ENCODE measurements around the gene SH3RF3.
A peak's percentile ranks its signal among the peaks of the same experiment; 100 is the strongest.

SH3RF3 gene

DNA sequence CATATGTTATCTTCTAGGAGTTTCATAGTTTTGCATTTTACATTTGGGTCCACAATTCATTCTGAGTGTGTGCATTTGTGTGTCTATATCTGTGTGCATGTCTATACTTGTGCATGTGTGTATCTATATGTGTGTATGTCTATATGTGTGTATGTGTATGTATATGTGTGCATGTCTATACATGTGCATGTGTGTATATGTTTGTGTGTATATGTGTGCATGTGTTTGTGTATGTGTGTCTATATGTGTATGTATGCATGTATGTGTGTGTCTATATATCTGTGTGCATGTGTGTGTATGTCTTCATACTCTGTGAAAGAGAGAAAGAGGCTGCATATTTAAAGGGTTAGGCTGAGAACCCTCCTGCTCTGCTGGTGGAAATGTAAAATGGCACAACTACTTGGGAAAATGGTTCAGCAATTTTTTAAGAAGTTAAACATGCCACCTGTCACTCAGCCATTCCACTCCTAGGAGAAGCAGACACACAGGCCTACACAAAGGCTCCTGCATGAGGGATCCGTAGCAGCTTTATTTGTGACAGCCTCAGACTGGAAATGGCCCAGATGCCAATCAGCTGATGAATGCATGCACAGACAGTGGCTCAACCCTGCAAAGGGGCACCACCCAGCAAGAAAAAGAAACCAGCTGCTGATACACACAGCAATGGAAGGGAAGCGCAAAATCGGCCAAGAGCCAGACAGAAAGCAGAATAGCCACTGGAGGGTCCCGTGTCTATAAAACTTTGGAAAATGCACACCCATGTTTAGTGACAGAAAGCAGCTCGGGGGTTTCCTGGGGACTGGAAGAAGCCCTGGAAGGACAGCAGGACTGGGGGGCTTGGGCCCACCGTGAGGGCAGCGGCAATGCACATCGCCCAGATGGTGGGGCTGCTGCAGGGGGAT is 337.9 kb downstream of the SH3RF3 start:
- Histone ChIP-seq H3K4me3 (no peak overlapping the region), H3K27ac (peak overlapping the region in 1 of 2 donors; percentile 61)
- TF ChIP-seq, protein P1, sequence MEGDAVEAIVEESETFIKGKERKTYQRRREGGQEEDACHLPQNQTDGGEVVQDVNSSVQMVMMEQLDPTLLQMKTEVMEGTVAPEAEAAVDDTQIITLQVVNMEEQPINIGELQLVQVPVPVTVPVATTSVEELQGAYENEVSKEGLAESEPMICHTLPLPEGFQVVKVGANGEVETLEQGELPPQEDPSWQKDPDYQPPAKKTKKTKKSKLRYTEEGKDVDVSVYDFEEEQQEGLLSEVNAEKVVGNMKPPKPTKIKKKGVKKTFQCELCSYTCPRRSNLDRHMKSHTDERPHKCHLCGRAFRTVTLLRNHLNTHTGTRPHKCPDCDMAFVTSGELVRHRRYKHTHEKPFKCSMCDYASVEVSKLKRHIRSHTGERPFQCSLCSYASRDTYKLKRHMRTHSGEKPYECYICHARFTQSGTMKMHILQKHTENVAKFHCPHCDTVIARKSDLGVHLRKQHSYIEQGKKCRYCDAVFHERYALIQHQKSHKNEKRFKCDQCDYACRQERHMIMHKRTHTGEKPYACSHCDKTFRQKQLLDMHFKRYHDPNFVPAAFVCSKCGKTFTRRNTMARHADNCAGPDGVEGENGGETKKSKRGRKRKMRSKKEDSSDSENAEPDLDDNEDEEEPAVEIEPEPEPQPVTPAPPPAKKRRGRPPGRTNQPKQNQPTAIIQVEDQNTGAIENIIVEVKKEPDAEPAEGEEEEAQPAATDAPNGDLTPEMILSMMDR (IDR thresholded peaks at IDR 0.05) = no peak
- peak; percentile 72 for DNase-seq (ENCODE audit: low spot score)

DNA sequence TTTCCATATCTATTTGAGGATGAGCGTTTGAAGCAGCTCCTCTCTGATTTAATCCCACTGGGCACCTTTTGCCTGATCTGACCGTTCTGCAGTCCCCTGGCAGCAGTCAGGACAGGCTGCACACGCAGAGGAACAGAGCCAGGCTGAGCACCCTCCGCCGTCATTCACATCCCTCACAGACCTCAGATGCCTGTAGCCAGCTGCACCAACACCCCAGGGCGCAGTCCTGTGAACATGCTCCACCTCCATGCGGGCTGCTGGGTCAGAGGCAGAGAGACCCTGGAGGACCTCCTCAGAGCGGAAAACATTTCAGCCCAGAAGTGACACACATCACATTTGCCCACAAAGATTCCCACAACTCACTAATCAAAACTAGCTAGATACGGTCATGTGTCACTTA is 338.7 kb downstream of the SH3RF3 start:
- TF ChIP-seq, protein P1 (IDR thresholded peaks at IDR 0.05) = no peak
- peak overlapping the region in 1 of 2 donors; percentile 61 for H3K27ac ChIP-seq
- DNase-seq (ENCODE audit: low spot score) = no peak
- no peak overlapping the region for H3K4me3 ChIP-seq

DNA sequence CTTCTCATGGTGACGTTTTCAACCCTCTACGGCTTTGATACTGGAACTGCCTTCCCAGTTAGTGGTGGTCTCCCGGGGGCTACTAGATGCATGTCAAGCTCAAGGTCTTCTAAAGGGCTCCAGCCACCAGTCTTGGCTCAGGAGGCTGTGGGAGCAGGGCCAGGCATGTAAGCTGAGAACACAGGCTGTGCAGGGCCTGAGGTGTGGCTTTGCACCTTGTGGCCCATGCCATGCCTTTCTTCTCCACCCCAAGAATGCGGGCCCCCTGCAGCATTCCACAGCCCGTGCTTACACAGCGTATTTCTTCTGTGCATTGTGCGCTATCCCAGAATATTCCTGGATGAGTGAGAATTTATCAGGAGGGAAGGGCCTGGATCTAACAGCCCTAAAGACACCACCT is 339.9 kb downstream of the SH3RF3 start:
- TF ChIP-seq, protein P1 (IDR thresholded peaks at IDR 0.05) = no peak
- Histone ChIP-seq H3K27ac (no peak overlapping the region), H3K4me3 (no peak overlapping the region)
- no peak for DNase-seq (ENCODE audit: low spot score)

DNA sequence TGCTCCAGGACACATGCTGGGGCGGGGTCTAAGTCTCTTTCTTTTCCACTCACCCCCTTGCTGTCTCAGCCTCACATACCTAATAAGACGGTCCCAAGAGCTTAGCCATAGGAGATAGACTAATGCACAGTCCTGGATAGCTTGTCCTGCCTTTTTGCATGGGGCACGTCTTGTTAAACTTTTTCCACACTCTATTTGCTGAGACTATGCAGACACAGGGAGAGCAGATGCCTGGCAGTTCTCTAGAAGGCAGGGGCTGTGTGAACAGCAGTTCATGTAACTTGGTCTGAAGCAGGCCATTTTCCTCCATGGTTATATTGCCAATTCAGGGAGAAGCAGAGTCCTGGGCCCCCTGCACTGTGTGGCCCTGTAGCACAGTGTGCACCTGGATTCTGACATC is 342.7 kb downstream of the SH3RF3 start:
- TF ChIP-seq, protein P1 (IDR thresholded peaks at IDR 0.05) = no peak
- no peak overlapping the region for H3K27ac ChIP-seq

DNA sequence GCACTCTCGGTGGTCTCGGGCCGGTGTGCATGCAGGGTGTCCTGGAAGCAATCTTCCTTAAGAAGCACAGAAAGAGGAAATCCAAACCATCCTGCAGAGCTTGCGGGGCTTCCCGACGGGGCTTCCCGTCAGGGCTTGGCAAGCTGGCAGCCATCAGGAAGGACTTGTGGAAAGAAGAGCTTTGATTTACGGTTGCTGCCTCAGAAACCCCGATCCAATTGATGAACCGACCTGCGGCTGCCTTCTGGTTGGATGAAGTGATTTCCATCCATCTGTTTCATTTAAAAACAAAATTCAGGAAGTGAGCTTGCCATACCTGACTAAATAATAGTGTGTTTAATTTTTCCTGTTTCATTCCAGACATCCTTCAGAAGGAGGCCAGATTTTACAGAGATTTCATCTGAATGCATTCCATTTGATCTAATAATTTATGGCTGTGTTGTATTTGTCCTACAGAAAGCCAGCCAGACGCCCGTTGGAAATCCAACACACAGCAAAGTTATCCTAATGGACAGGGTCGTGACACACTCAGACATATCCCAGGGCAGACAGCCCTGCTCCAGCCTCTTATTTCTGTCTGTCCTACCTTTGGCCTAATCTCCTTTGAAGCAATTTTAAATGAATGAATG is 343.4 kb downstream of the SH3RF3 start:
- DNase-seq (ENCODE audit: low spot score) = no peak
- H3K4me3 ChIP-seq = no peak overlapping the region
- no peak overlapping the region for H3K27ac ChIP-seq
- TF ChIP-seq, protein P1 (IDR thresholded peaks at IDR 0.05) = no peak

More for the DNA sequence above, 342.7 kb downstream of the SH3RF3 start:
- no peak for DNase-seq (ENCODE audit: low spot score)
- no peak overlapping the region for H3K4me3 ChIP-seq

DNA sequence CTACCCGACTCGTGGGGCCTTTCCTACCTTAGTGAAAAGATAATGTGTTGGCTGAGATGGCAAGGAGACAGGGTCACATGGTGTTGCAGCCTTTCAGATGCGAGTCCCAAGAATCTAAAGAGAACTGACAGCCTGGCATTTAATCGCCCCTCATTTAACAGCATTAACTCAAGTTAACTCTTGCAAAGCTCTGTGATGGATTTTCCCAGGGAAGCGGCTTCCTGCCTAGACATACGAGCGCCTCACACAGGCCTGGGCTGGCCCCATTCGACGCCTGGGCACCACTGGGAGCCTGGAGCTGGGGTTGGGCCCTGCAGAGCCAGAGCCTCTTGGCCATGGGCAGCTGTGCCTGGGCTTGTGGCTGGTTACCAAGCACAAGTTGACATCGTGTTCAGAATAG is 344.0 kb downstream of the SH3RF3 start:
- H3K4me3 ChIP-seq = no peak overlapping the region
- DNase-seq (ENCODE audit: low spot score) = no peak
- TF ChIP-seq, protein P1 (IDR thresholded peaks at IDR 0.05) = no peak
- H3K27ac ChIP-seq = no peak overlapping the region
